HCEC 1CT (cell line): Measurements from ENCODE around the gene RNASE7.
"Not testable (repeated sequence)": the region's sequence is repeated elsewhere in the genome, so short reads cannot be mapped to it uniquely, and the experiment has no call there.

Experiments
- DNase-seq: peaks from one replicate; pipeline ENCODE4 v3.0.0-alpha.2; 2017

The RNASE7 gene

GRCh38 chr14:21023817-21024584 is 18.2 kb upstream of the RNASE7 start:
- DNase-seq = no peak

- DNase-seq = no peak
Observed at GRCh38 chr14:21024585-21025370, 17.4 kb upstream of the RNASE7 start, which contains the start of gene NDRG2. TSS of gene NDRG2 (minus strand) at chr14:21025061. CDS start at chr14:21023315, 1,746 bp downstream.

- DNase-seq = no peak
Observed at GRCh38 chr14:21025371-21026273, 16.5 kb upstream of the RNASE7 start.

- DNase-seq = no peak
Observed at GRCh38 chr14:21026274-21026987, 15.7 kb upstream of the RNASE7 start.

- no peak for DNase-seq
Observed at GRCh38 chr14:21026988-21027315, 15.2 kb upstream of the RNASE7 start.

- DNase-seq = no peak
Observed at GRCh38 chr14:21029917-21030316, 12.2 kb upstream of the RNASE7 start, which contains the start of gene TPPP2. TSS of gene TPPP2 (plus strand) at chr14:21030217. CDS start at chr14:21030582, 365 bp downstream.

- DNase-seq = no peak
Observed at GRCh38 chr14:21030531-21030930, 11.6 kb upstream of the RNASE7 start.

- no peak for DNase-seq
Observed at GRCh38 chr14:21032326-21033132, 9.6 kb upstream of the RNASE7 start.

GRCh38 chr14:21033133-21033698 is 8.9 kb upstream of the RNASE7 start:
- no peak for DNase-seq

- DNase-seq = no peak
Observed at GRCh38 chr14:21034707-21035106, 7.5 kb upstream of the RNASE7 start, which contains the start of gene RNASE13. TSS of gene RNASE13 (minus strand) at chr14:21034807. CDS start at chr14:21034288, 519 bp downstream.

GRCh38 chr14:21036751-21037150 is 5.4 kb upstream of the RNASE7 start:
- DNase-seq = no peak

- no peak for DNase-seq
Observed at GRCh38 chr14:21037156-21037555, 5.0 kb upstream of the RNASE7 start.

GRCh38 chr14:21038441-21039422 is 3.4 kb upstream of the RNASE7 start:
- DNase-seq = peak; percentile 2

- peak; percentile 54 for DNase-seq
Observed at GRCh38 chr14:21039585-21040369, 2.4 kb upstream of the RNASE7 start.

- DNase-seq = no peak
Observed at GRCh38 chr14:21040370-21040925, 1.7 kb upstream of the RNASE7 start.

- not testable (repeated sequence) for DNase-seq
Observed at GRCh38 chr14:21040941-21041340, 1.2 kb upstream of the RNASE7 start.

- DNase-seq = no peak
Observed at GRCh38 chr14:21042918-21043317, 756 bp downstream of the RNASE7 start.

- no peak for DNase-seq
Observed at GRCh38 chr14:21043387-21043973, 1.3 kb downstream of the RNASE7 start.
